Calu3 (cell line): ENCODE results near the gene TRAF3. TPM values are rescaled to one million over a fixed set of nuclear protein-coding genes. Genes with fewer than 3 reads are reported as not detected.

Source experiments
- BruUV-seq: library from RNA; stranded (reverse); fragments of 400-500 nt; replicated peaks from 2 replicates; lab custom pipeline; 2021; lab: Mats Ljungman, UMichigan
- CTCF ChIA-PET: fragments of 300-600 bp; sonication (Branson Sonifier 250); formaldehyde crosslinking; loops from one replicate; lab custom pipeline; 2022; ENCODE audit warnings: antibody characterized with exemption; lab: Charles Lee
- DNase-seq: peaks from one replicate; pipeline ENCODE4 v3.0.0; 2022
- H3K27ac Mint-ChIP-seq: one replicate; pipeline ENCODE4 v1.8.0; 2022; ENCODE audit warnings: mixed read lengths; ENCODE audit not compliant: unreplicated experiment
- H3K27me3 Mint-ChIP-seq: one replicate; pipeline ENCODE4 v1.8.0; 2022; ENCODE audit warnings: mixed read lengths; ENCODE audit not compliant: unreplicated experiment
- H3K36me3 Mint-ChIP-seq: one replicate; pipeline ENCODE4 v1.8.0; 2022; ENCODE audit warnings: mild to moderate bottlenecking, moderate library complexity, mixed read lengths; ENCODE audit not compliant: insufficient read depth, unreplicated experiment
- H3K4me1 Mint-ChIP-seq: one replicate; pipeline ENCODE4 v1.8.0; 2022; ENCODE audit warnings: mild to moderate bottlenecking, low read depth, mixed read lengths; ENCODE audit not compliant: unreplicated experiment
- H3K4me3 Mint-ChIP-seq: one replicate; pipeline ENCODE4 v1.8.0; 2022; ENCODE audit warnings: mild to moderate bottlenecking, low read depth, moderate library complexity, mixed read lengths; ENCODE audit not compliant: unreplicated experiment
- H3K9me3 Mint-ChIP-seq: one replicate; pipeline ENCODE4 v1.8.0; 2022; ENCODE audit warnings: low read depth, mixed read lengths; ENCODE audit not compliant: unreplicated experiment
- intact Hi-C: fragments of 100-400 bp; cut with micrococcal nuclease; formaldehyde crosslinking; loops from one replicate; pipeline ENCODE4 v1.10.0; 2022; ENCODE audit not compliant: unreplicated experiment
- total RNA-seq: library from RNA; stranded (reverse); gene quantifications from 2 replicates; pipeline ENCODE4 v1.2.3, GENCODE V29; 2022
- TF ChIP-seq, protein P1 (sequence below): fragments of 200-600 bp; IDR thresholded peaks from one replicate; pipeline ENCODE4 v1.8.0; 2022; ENCODE audit warnings: antibody characterized with exemption; ENCODE audit not compliant: unreplicated experiment

The TRAF3 gene
- total RNA-seq, 1 experiment from 2014 or later = 24.2 TPM

DNA sequence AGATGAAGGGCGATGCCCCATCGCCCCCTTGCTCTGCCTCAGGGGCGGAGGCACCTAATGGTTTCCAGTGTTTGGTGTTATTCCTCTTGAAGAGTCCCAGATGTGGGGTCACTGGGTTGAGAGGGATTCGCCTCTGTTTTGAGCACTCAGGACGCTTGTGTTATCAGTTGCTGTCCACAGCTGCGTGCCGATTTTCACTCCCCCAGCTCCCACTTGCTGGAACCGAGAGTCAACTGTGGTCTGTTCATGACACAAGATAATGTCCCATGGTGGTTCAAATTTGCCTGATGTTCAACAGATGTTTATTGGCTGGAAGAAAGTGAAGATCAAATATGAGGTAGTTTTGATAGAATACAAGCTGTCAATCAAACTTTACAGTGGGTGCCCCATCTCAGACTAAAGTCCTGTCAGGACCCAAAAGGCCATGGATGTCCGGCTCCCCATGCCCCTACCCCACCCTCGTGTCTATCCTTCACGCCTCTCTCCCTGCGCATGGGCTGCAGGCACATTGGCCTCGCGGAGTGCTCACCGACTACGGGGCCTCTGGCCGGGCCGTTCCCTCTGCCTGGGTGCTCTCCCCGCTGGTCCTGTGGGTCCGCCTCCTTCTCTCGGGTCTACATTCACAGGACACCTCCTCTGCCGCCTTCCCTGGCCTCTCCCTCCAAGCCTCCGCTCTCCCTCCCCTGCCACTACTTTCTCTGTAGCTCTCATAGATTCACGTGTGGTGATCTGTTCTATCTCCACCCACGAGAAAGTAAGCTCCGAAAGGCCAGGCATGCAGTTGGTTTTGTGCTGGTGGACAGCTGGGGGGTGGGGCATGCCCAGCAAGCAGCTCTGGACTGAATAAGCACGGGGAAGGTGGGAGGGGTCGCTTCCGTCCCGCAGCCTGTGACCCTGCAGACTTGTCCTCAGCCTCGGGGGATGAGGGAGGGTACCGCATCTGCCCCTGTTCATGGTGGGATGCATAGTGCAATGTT lies 6.8 kb upstream of the TRAF3 start:
- BruUV-seq = no TSS peak
- no peak for DNase-seq
- no peaks in the 10 kb centered on the region for H3K9me3 Mint-ChIP-seq
- no peaks in the 10 kb centered on the region for H3K36me3 Mint-ChIP-seq
- intact Hi-C loops = loop anchor here (10.0 kb wide), 2 partner anchors 76 to 154 kb away; partner anchors contain the start of gene AMN
- H3K4me1 Mint-ChIP-seq = no peaks in the 10 kb centered on the region
- H3K4me3 Mint-ChIP-seq = no peak overlapping the region
- no peak overlapping the region for H3K27ac Mint-ChIP-seq
- peaks cover 34% of the 10 kb centered on the region for H3K27me3 Mint-ChIP-seq
- CTCF ChIA-PET = no interaction called here
- TF ChIP-seq, protein P1, sequence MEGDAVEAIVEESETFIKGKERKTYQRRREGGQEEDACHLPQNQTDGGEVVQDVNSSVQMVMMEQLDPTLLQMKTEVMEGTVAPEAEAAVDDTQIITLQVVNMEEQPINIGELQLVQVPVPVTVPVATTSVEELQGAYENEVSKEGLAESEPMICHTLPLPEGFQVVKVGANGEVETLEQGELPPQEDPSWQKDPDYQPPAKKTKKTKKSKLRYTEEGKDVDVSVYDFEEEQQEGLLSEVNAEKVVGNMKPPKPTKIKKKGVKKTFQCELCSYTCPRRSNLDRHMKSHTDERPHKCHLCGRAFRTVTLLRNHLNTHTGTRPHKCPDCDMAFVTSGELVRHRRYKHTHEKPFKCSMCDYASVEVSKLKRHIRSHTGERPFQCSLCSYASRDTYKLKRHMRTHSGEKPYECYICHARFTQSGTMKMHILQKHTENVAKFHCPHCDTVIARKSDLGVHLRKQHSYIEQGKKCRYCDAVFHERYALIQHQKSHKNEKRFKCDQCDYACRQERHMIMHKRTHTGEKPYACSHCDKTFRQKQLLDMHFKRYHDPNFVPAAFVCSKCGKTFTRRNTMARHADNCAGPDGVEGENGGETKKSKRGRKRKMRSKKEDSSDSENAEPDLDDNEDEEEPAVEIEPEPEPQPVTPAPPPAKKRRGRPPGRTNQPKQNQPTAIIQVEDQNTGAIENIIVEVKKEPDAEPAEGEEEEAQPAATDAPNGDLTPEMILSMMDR = no peak

DNA sequence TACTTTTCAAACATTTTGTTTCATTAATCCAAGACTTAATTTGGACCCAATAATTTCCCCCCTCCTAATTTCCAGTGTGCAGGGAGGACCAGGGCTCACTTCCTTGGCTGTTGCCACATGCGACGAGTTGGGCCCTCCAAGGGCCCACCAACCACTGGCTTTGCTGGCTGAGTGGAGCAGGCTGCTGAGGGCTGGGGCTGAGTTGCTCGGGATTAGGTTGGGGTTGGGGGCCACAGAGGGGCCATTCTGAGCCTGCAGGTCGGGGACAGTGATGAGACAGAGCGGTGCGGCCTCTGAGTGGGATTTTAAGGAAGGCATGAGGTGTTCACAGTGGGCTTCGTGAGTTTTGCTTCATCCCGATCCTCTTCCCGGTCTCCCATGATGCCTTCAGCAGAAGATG lies 6.1 kb upstream of the TRAF3 start:
- CTCF ChIA-PET = no interaction called here
- peaks cover under 1% of the 10 kb centered on the region for H3K36me3 Mint-ChIP-seq

DNA sequence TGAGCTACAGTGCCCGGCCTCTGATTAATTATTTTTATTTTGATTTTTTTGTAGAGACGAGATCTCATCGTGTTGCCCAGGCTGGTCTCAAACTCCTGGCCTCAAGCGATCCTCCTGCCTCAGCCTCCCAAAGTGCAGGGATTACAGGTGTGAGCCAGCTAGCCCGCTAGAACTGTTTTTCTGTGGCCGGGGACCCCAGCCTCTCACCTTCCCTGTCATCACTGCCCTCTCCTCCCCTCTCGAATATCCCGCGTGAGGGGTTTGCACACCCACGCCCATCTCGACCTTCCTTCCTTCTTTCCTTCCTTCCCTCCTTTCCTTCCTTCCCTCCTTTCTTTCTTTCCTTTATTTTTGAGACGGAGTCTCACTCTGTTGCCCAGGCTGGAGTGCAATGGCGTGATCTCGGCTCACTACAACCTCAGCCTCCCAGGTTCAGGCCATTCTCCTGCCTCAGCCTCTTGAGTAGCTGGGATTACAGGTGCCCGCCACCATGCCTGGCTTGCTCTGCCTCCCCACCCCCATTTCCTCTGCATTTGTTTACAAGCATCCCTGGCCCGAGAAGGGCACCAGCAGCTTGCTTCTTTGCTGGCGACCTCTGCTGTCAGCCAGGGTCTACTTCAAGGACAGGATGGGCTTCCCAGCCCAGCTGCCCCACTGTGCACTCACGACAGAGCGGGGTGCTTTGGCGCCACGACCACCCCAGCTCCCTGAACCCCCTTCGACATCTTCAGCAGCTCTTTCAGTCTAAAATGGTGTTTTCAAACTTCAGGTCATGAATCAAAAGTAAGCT lies 4.3 kb upstream of the TRAF3 start:
- CTCF ChIA-PET = interaction anchor here (0.6 to 0.9 kb wide), 3 partner anchors 15 to 220 kb away, joined by 3 read pairs; no protein-coding TSS in a partner anchor
- no TSS peak for BruUV-seq
- H3K27me3 Mint-ChIP-seq = peaks cover 34% of the 10 kb centered on the region
- no peaks in the 10 kb centered on the region for H3K4me1 Mint-ChIP-seq
- H3K27ac Mint-ChIP-seq = no peak overlapping the region
- intact Hi-C loops = loop anchor here (10.0 kb wide), 2 partner anchors 78 to 152 kb away; partner anchors contain the start of gene AMN
- H3K36me3 Mint-ChIP-seq = peaks cover 10% of the 10 kb centered on the region
- peak; percentile 27 for DNase-seq
- TF ChIP-seq, protein P1 = no peak
- no peaks in the 10 kb centered on the region for H3K9me3 Mint-ChIP-seq
- no peak overlapping the region for H3K4me3 Mint-ChIP-seq

More for the DNA sequence above, 6.1 kb upstream of the TRAF3 start:
- no peaks in the 10 kb centered on the region for H3K9me3 Mint-ChIP-seq
- no peak overlapping the region for H3K4me3 Mint-ChIP-seq
- H3K27ac Mint-ChIP-seq = no peak overlapping the region
- peaks cover 34% of the 10 kb centered on the region for H3K27me3 Mint-ChIP-seq
- no peaks in the 10 kb centered on the region for H3K4me1 Mint-ChIP-seq
- no peak for DNase-seq
- TF ChIP-seq, protein P1 = no peak
- intact Hi-C loops = loop anchor here (10.0 kb wide), 2 partner anchors 76 to 154 kb away; partner anchors contain the start of gene AMN
- BruUV-seq = no TSS peak
